AG04450 (cell line): ENCODE measurements around the gene COPS7A. TPM values are rescaled to one million over a fixed set of nuclear protein-coding genes. Genes with fewer than 3 reads are reported as not detected.
A peak's percentile ranks its signal among the peaks of the same experiment; 100 is the strongest.

Experiments
- CTCF ChIA-PET: fragments of 300-600, 350-600 bp; formaldehyde crosslinking; extraction: SDS; loops from one replicate; lab custom pipeline; 2022; ENCODE audit warnings: antibody characterized with exemption, inconsistent platforms; lab: Charles Lee
- POLR2A ChIA-PET: fragments of 350-600 bp; formaldehyde crosslinking; extraction: SDS; loops from one replicate; lab custom pipeline; 2021; ENCODE audit warnings: antibody characterized with exemption, inconsistent platforms; lab: Yijun Ruan, JAX
- DNase-seq: peaks from one replicate; pipeline ENCODE4 v3.0.0-alpha.2; 2011; ENCODE audit warnings: low read depth, low spot score
- H3K27ac ChIP-seq: one replicate; pipeline ENCODE4 v1.5.1; 2012; ENCODE audit warnings: low read depth, low read length, control low read depth
- H3K27me3 ChIP-seq: one replicate; pipeline ENCODE4 v1.6.0; 2012; ENCODE audit warnings: low read length; ENCODE audit not compliant: control insufficient read depth, insufficient read depth
- H3K4me3 ChIP-seq: 2 replicates; pipeline ENCODE4 v1.5.1; 2011; ENCODE audit warnings: mild to moderate bottlenecking, low read depth, low read length, control low read depth
- H3K9me3 ChIP-seq: 2 replicates; pipeline ENCODE4 v1.5.1; 2012; ENCODE audit warnings: low read length; ENCODE audit not compliant: control insufficient read depth, insufficient read depth
- polyA plus RNA-seq: library from polyadenylated mRNA; depleted of rRNA; stranded (reverse); fragments of >200 nt; gene quantifications from 2 replicates; pipeline ENCODE4 v1.2.3, GENCODE V29; 2011
- TF ChIP-seq, protein P1 (sequence below): IDR thresholded peaks from 2 replicates; pipeline ENCODE4 v1.5.1; 2011; ENCODE audit warnings: low read depth, low read length, control low read depth, inconsistent platforms

The COPS7A gene
- polyA plus RNA-seq, 1 experiment: 93.2 TPM

GRCh38 chr12:6716874-6717437 lies 6.9 kb upstream of the COPS7A start:
- Histone ChIP-seq H3K27me3 (no peaks in the 10 kb centered on the region), H3K9me3 (no peaks in the 10 kb centered on the region; the same call in 1 of the 2 replicates), H3K27ac (no peak overlapping the region), H3K4me3 (no peak overlapping the region)
- DNase-seq: no peak
- TF ChIP-seq, protein P1, sequence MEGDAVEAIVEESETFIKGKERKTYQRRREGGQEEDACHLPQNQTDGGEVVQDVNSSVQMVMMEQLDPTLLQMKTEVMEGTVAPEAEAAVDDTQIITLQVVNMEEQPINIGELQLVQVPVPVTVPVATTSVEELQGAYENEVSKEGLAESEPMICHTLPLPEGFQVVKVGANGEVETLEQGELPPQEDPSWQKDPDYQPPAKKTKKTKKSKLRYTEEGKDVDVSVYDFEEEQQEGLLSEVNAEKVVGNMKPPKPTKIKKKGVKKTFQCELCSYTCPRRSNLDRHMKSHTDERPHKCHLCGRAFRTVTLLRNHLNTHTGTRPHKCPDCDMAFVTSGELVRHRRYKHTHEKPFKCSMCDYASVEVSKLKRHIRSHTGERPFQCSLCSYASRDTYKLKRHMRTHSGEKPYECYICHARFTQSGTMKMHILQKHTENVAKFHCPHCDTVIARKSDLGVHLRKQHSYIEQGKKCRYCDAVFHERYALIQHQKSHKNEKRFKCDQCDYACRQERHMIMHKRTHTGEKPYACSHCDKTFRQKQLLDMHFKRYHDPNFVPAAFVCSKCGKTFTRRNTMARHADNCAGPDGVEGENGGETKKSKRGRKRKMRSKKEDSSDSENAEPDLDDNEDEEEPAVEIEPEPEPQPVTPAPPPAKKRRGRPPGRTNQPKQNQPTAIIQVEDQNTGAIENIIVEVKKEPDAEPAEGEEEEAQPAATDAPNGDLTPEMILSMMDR: no peak
- ChIA-PET CTCF (no interaction called here), POLR2A (no interaction called here)

GRCh38 chr12:6722863-6723262 lies 983 bp upstream of the COPS7A start:
- ChIA-PET POLR2A (no interaction called here), CTCF (interaction anchor here (1.3 to 3.2 kb wide), 5 partner anchors 30 to 168 kb away, joined by 6 to 12 read pairs (median 9); partner anchors contain the start of gene MLF2)
- no peak overlapping the region for H3K27ac ChIP-seq
- H3K27me3 ChIP-seq: no peaks in the 10 kb centered on the region
- DNase-seq: no peak
- no peak overlapping the region for H3K4me3 ChIP-seq
- TF ChIP-seq, protein P1: no peak
- H3K9me3 ChIP-seq: no peaks in the 10 kb centered on the region

DNA sequence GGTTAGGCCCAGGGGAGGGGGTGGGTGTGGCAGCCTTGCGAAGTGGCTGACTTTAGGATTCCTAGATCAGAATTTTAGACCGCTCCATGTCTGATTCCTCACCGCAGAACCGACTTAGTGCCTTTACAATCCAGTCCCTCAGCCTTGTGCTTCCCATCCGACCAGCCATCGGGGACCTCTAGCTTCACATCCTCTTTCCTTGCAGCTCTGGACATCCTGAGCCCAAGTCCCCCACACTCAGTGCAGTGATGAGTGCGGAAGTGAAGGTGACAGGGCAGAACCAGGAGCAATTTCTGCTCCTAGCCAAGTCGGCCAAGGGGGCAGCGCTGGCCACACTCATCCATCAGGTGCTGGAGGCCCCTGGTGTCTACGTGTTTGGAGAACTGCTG lies 557 bp downstream of the COPS7A start:
- H3K27me3 ChIP-seq: no peaks in the 10 kb centered on the region
- CTCF ChIA-PET: interaction anchor here (1.0 to 3.2 kb wide), 7 partner anchors 11 to 148 kb away, joined by 4 to 12 read pairs (median 6); partner anchors contain the start of genes MLF2 and SPSB2
- TF ChIP-seq, protein P1: no peak
- H3K4me3 ChIP-seq: peak overlapping the region; percentile 62
- no peak for DNase-seq
- H3K27ac ChIP-seq: peak overlapping the region; percentile 92
- POLR2A ChIA-PET: interaction anchor here (0.6 to 1.8 kb wide), 18 partner anchors 10 to 190 kb away, joined by 3 to 39 read pairs (median 4); partner anchors contain the start of genes GAPDH, MLF2, PTMS and USP5
- no peaks in the 10 kb centered on the region for H3K9me3 ChIP-seq

DNA sequence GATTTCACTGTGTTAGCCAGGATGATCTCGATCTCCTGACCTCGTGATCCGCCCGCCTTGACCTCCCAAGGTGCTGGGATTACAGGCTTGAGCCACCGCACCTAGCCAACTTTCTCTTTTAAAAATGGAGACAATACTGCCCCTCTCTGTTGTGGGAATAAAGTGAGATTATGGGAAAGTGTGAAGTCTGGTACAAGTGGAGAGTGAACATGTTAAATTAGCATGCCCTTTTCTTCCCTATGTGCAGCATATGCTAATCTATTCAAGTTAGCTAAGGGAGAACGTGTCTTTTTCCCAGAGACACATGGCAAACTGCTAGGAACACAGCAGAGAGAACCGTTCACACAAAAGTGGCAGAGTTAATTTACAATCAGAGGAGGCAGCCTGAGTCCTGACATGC lies 1.5 kb downstream of the COPS7A start:
- POLR2A ChIA-PET: no interaction called here
- Histone ChIP-seq H3K9me3 (no peaks in the 10 kb centered on the region), H3K27me3 (no peaks in the 10 kb centered on the region), H3K27ac (no peak overlapping the region), H3K4me3 (no peak overlapping the region)
- no peak for DNase-seq
- TF ChIP-seq, protein P1: no peak
- CTCF ChIA-PET: interaction anchor here (0.6 to 3.2 kb wide), 4 partner anchors 10 to 175 kb away, joined by 4 to 14 read pairs (median 8); partner anchors contain the start of gene MLF2

GRCh38 chr12:6729186-6729585 lies 5.3 kb downstream of the COPS7A start:
- no peak overlapping the region for H3K4me3 ChIP-seq
- TF ChIP-seq, protein P1: no peak
- no peaks in the 10 kb centered on the region for H3K9me3 ChIP-seq
- no peaks in the 10 kb centered on the region for H3K27me3 ChIP-seq
- no peak overlapping the region for H3K27ac ChIP-seq
- DNase-seq: no peak
- ChIA-PET POLR2A (no interaction called here), CTCF (no interaction called here)
